ENCODE data around the gene TEKTIP1.

The TEKTIP1 gene

DNA sequence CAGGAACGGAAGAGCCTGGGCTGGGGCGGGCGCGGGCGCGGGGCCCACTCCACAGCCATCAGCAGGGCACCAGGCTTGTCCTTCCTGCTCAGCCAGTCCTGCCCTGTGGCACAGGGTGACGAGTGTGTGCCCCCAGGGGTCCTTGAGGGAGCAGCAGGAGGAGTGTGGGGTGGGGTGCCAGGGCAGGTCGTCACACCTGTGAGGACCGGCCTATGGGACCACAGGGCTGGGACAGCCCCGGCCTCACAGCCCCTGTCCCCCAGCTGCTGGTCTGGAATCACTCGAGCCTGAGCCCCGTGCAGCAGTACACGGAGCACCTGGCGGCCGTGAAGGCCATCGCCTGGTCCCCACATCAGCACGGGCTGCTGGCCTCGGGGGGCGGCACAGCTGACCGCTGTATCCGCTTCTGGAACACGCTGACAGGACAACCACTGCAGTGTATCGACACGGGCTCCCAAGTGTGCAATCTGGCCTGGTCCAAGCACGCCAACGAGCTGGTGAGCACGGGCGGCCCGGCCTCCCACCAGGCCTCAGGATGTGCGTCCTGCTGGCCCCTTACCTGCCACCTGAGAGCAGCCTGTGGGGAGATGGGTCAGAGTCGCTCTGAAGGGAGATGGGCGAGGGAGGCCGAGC, 6.7 kb upstream of the TEKTIP1 start:
- no peak for DNase-seq (ENCODE audit: low read depth)
- TF ChIP-seq, protein P1, sequence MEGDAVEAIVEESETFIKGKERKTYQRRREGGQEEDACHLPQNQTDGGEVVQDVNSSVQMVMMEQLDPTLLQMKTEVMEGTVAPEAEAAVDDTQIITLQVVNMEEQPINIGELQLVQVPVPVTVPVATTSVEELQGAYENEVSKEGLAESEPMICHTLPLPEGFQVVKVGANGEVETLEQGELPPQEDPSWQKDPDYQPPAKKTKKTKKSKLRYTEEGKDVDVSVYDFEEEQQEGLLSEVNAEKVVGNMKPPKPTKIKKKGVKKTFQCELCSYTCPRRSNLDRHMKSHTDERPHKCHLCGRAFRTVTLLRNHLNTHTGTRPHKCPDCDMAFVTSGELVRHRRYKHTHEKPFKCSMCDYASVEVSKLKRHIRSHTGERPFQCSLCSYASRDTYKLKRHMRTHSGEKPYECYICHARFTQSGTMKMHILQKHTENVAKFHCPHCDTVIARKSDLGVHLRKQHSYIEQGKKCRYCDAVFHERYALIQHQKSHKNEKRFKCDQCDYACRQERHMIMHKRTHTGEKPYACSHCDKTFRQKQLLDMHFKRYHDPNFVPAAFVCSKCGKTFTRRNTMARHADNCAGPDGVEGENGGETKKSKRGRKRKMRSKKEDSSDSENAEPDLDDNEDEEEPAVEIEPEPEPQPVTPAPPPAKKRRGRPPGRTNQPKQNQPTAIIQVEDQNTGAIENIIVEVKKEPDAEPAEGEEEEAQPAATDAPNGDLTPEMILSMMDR (IDR thresholded peaks at IDR 0.05; ENCODE audit: insufficient read depth, low read depth, low read length, missing control alignments) = no peak
- no peak overlapping the region for H3K4me3 ChIP-seq (ENCODE audit: low read length)

DNA sequence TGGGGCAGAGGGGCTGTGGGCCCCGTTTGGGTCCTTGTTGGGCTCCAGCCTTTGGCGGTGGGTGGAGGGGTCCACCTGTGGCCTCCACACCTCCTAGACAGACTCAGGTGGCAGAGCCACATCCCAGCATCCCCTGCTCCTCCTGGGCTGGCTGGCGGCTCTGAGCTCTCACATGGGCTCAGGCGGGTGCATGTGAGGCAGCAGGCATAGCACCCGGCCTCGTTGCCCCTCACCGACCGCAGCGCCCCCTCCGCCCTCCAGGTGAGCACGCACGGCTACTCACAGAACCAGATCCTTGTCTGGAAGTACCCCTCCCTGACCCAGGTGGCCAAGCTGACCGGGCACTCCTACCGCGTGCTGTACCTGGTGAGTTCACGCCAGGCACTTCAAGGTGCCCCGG, 5.9 kb upstream of the TEKTIP1 start:
- TF ChIP-seq, protein P1 (IDR thresholded peaks at IDR 0.05; ENCODE audit: insufficient read depth, low read depth, low read length, missing control alignments) = no peak
- no peak overlapping the region for H3K4me3 ChIP-seq (ENCODE audit: low read length)
- DNase-seq (ENCODE audit: low read depth) = no peak

DNA sequence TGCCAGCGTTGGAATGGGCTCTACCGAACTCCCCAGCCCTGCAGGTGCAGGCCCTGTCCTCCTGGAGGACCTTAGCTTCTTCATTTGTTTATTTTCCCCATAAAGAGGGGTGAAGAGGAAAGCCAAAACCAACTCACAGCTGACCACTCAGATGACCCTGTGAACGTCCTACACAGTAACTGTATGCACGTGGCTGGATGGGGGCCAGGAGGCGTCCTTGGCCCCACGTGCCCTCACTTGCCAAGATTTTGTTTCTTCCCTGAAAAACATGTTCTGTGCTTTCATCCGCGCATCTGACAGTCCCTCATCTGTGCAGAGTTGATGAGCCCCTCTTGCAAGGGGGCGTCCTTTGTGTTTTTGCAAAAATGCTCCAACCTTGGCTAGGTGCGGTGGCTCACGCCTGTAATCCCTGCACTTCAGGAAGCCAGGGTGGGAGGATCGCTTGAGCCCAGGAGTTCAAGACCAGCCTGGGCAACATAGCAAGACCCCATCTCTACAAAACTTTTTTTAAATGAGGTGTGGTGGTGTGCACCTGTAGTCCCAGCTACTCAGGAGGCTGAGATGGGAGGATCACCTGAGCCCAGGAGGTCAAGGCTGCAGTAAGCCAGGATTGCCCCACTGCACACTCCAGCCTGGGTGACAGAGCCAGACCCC, 5.3 kb upstream of the TEKTIP1 start:
- TF ChIP-seq, protein P1 (IDR thresholded peaks at IDR 0.05; ENCODE audit: insufficient read depth, low read depth, low read length, missing control alignments) = no peak
- H3K4me3 ChIP-seq (ENCODE audit: low read length) = no peak overlapping the region
- no peak for DNase-seq (ENCODE audit: low read depth)

DNA sequence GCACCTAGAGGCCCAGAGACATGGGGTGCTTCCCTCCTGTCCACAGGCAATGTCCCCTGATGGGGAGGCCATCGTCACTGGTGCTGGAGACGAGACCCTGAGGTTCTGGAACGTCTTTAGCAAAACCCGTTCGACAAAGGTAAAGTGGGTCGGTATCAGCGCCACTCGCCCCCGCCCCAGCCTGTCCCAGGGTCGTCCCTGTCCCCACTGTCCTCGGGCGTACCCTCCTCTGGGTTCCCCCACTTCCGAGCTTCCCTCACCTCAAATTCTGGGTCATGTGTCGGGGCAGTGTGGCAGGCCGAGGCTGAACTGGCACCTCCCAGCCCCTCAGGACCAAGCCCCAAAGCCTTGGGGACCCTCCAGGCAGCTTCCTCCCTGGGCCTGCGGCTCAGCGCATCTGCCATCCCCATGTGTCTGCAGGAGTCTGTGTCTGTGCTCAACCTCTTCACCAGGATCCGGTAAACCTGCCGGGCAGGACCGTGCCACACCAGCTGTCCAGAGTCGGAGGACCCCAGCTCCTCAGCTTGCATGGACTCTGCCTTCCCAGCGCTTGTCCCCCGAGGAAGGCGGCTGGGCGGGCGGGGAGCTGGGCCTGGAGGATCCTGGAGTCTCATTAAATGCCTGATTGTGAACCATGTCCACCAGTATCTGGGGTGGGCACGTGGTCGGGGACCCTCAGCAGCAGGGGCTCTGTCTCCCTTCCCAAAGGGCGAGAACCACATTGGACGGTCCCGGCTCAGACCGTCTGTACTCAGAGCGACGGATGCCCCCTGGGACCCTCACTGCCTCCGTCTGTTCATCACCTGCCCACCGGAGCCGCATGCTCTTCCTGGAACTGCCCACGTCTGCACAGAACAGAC, 4.4 kb upstream of the TEKTIP1 start:
- H3K4me3 ChIP-seq (ENCODE audit: low read length) = no peak overlapping the region
- DNase-seq (ENCODE audit: low read depth) = no peak
- TF ChIP-seq, protein P1 (IDR thresholded peaks at IDR 0.05; ENCODE audit: insufficient read depth, low read depth, low read length, missing control alignments) = no peak

DNA sequence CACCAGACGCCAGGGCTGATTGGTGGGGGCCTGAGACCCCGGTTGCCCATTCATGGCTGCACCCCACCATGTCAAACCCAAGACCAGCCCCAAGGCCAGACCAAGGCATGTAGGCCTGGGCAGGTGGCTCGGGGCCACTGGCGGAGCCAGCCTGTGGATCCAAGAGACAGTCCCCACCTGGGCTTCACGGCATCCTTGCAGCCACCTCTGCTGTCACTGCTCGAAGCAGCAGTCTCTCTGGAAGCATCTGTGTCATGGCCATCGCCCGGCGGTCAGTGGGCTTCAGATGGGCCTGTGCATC, 3.8 kb upstream of the TEKTIP1 start:
- DNase-seq (ENCODE audit: low read depth) = no peak
- H3K4me3 ChIP-seq (ENCODE audit: low read length) = no peak overlapping the region
- TF ChIP-seq, protein P1 (IDR thresholded peaks at IDR 0.05; ENCODE audit: insufficient read depth, low read depth, low read length, missing control alignments) = no peak

DNA sequence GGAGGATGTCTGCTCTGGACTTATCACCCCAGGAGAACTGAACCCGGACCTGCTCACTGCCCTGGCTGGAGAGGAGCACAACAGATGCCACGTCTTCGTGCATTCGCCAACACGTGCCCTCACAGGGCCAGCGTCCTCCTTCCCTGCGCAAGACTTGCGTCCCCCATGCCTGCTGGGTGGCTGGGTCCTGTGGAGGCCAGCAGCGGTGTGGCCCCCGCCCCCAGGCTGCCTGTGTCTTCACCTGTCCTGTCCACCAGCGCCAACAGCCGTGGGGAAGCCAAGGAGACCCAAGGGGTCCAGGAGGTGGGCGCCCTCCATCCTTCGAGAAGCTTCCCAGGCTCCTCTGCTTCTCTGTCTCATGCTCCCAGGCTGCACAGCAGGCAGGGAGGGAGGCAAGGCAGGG, 3.4 kb upstream of the TEKTIP1 start:
- no peak for DNase-seq (ENCODE audit: low read depth)
- TF ChIP-seq, protein P1 (IDR thresholded peaks at IDR 0.05; ENCODE audit: insufficient read depth, low read depth, low read length, missing control alignments) = no peak
- no peak overlapping the region for H3K4me3 ChIP-seq (ENCODE audit: low read length)
